HL-60 (cell line): Measurements from ENCODE around the gene OSBPL8.

Experiments used
- CTCF ChIP-seq: IDR thresholded peaks from one replicate; pipeline ENCODE4 v1.5.1; 2011; ENCODE audit warnings: low read length, control low read depth, inconsistent platforms; ENCODE audit not compliant: insufficient read depth
- REST ChIP-seq: IDR thresholded peaks from 2 replicates; pipeline ENCODE4 v1.6.1; 2012; ENCODE audit warnings: low read depth; ENCODE audit not compliant: insufficient replicate concordance

- TF ChIP-seq CTCF = no peak
- no peak for TF ChIP-seq REST
Observed at GRCh38 chr12:76478045-76478444, 81.5 kb downstream of the OSBPL8 start.
